B cell (primary cell): ENCODE results near the gene RPTOR. TPM values are rescaled to one million over a fixed set of nuclear protein-coding genes. Genes with fewer than 3 reads are reported as not detected.

Experiments used
- ATAC-seq: fragments of 200-7000 bp; cut with Tn5 transposase; one replicate; pipeline ENCODE4 v1.10.0; 2021; ENCODE audit warnings: low read depth, mild to moderate bottlenecking, moderate number of reproducible peaks, moderate library complexity
- CTCF ChIA-PET: fragments of 350-600 bp; sonication (Branson Sonifier 250); formaldehyde crosslinking; loops from one replicate; lab custom pipeline; 2021; ENCODE audit warnings: antibody characterized with exemption, inconsistent platforms; lab: Charles Lee
- POLR2A ChIA-PET: fragments of 350-600 bp; sonication (Branson Sonifier 250); formaldehyde crosslinking; loops from one replicate; lab custom pipeline; 2021; ENCODE audit warnings: antibody characterized with exemption; lab: Charles Lee
- DNase-seq: peaks from one replicate; pipeline ENCODE4 v3.0.0; 2013
- H2AFZ ChIP-seq: 2 replicates; pipeline ENCODE4 v1.6.1; 2012; ENCODE audit warnings: mild to moderate bottlenecking, low read depth, low read length; ENCODE audit not compliant: insufficient read depth, poor library complexity, severe bottlenecking
- H3K27ac ChIP-seq, 2 donors: 1 replicate in 1 of 2; 2 replicates in 1 of 2; pipeline ENCODE4 v1.5.1; 2012 to 2013; ENCODE audit warnings: low read length in 2 of 2, mild to moderate bottlenecking in 2 of 2, moderate library complexity in 1 of 2
- H3K27me3 ChIP-seq, 4 experiments: fragments of 200-600 bp in 1 of 4; sonication (generic) in 1 of 4; replicated peaks in 1 of 4; 1 replicate in 2 of 4; 2 replicates in 2 of 4; pipeline versions ENCODE4 v1.6.1 to v1.7.0; 2013 to 2016; ENCODE audit warnings: low read length in 3 of 4, mild to moderate bottlenecking in 2 of 4, mixed read lengths in 1 of 4, moderate library complexity in 1 of 4; ENCODE audit not compliant: insufficient read depth in 4 of 4, control insufficient read depth in 3 of 4; ENCODE audit errors: control extremely low read depth in 1 of 4
- H3K36me3 ChIP-seq, 2 experiments: replicated peaks in 1 of 2; 1 replicate in 1 of 2; 2 replicates in 1 of 2; pipeline versions ENCODE4 v1.6.1 to v1.7.1; 2013; ENCODE audit warnings: low read length in 1 of 2; ENCODE audit not compliant: insufficient read depth in 2 of 2, control insufficient read depth in 1 of 2; ENCODE audit errors: control extremely low read depth in 1 of 2, extremely low read depth in 1 of 2
- H3K4me1 ChIP-seq, 2 donors: fragments of 200-600 bp in 1 of 2; sonication (generic) in 1 of 2; 1 replicate in 1 of 2; 2 replicates in 1 of 2; pipeline versions ENCODE4 v1.5.1 to v1.6.1; 2013 to 2017; ENCODE audit warnings: low read length in 2 of 2; ENCODE audit not compliant: control insufficient read depth in 2 of 2, insufficient read depth in 2 of 2
- H3K4me2 ChIP-seq: replicated peaks from 2 replicates; pipeline ENCODE3; 2012; ENCODE audit warnings: mild to moderate bottlenecking, low read depth, low read length; ENCODE audit not compliant: poor library complexity, severe bottlenecking
- H3K4me3 ChIP-seq, 5 experiments: fragments of 200-600 bp in 1 of 5; sonication (generic) in 1 of 5; 1 replicate in 3 of 5; 2 replicates in 2 of 5; pipeline versions ENCODE4 v1.5.1 to v1.7.0; 2011 to 2016; ENCODE audit warnings: low read length in 4 of 5, mild to moderate bottlenecking in 4 of 5, low read depth in 2 of 5, control low read depth in 1 of 5, moderate library complexity in 1 of 5; ENCODE audit not compliant: insufficient read depth in 1 of 5; ENCODE audit errors: control extremely low read depth in 1 of 5, extremely low read depth in 1 of 5
- H3K79me2 ChIP-seq: fragments of 200-600 bp; sonication (generic); one replicate; pipeline ENCODE4 v1.6.0; 2016; ENCODE audit warnings: low read length; ENCODE audit not compliant: control insufficient read depth, insufficient read depth
- H3K9ac ChIP-seq: fragments of 200-600 bp; sonication (generic); 2 replicates; pipeline ENCODE4 v1.6.1; 2017; ENCODE audit warnings: mild to moderate bottlenecking, low read length, moderate library complexity
- H3K9me3 ChIP-seq, 3 donors: one replicate each; pipeline versions ENCODE4 v1.6.1 to v1.7.1; 2013; ENCODE audit warnings: low read length in 2 of 3; ENCODE audit not compliant: control insufficient read depth in 2 of 3, insufficient read depth in 1 of 3; ENCODE audit errors: control extremely low read depth in 1 of 3
- H4K20me1 ChIP-seq: 2 replicates; pipeline ENCODE4 v1.6.0; 2012; ENCODE audit warnings: mild to moderate bottlenecking, low read length; ENCODE audit not compliant: insufficient read depth, control insufficient read depth, poor library complexity, severe bottlenecking
- H3K27ac Mint-ChIP-seq: one replicate; pipeline ENCODE4 v1.8.0; 2021; ENCODE audit warnings: mixed read lengths
- H3K27me3 Mint-ChIP-seq: one replicate; pipeline ENCODE4 v1.8.0; 2021; ENCODE audit warnings: mixed read lengths
- H3K4me1 Mint-ChIP-seq: one replicate; pipeline ENCODE4 v1.8.0; 2021; ENCODE audit warnings: mixed read lengths
- H3K4me3 Mint-ChIP-seq: one replicate; pipeline ENCODE4 v1.8.0; 2021; ENCODE audit warnings: mixed read lengths
- H3K9me3 Mint-ChIP-seq: one replicate; pipeline ENCODE4 v1.8.0; 2022; ENCODE audit warnings: mixed read lengths; ENCODE audit not compliant: insufficient read depth
- EZH2 ChIP-seq: IDR thresholded peaks from 2 replicates; pipeline ENCODE4 v1.6.1; 2012; ENCODE audit warnings: borderline replicate concordance, low read depth, mild to moderate bottlenecking, moderate library complexity, low read length; ENCODE audit not compliant: insufficient read depth, poor library complexity, severe bottlenecking
- WGBS: methylation state at CpG from one replicate; pipeline ENCODE4 v1.1.5; 2013; ENCODE audit warnings: missing lambda C conversion rate; ENCODE audit not compliant: insufficient coverage; 5-methylcytosine and 5-hydroxymethylcytosine counted together
- intact Hi-C: fragments of 100-400 bp; cut with micrococcal nuclease; formaldehyde crosslinking; loops from one replicate; pipeline ENCODE4 v1.10.0; 2022
- polyA plus RNA-seq: library from polyadenylated mRNA; depleted of rRNA; stranded (reverse); fragments of >200 nt; gene quantifications from 2 replicates; pipeline ENCODE4 v1.2.3, GENCODE V29; 2012
- total RNA-seq, 2 donors: library from RNA; stranded (reverse); fragments of 120-200 nt in 1 of 2; gene quantifications; 1 replicate in 1 of 2; 2 replicates in 1 of 2; pipeline versions ENCODE4 v1.2.3 to v1.2.4, GENCODE V29; 2013 to 2022
- TF ChIP-seq, protein P1 (sequence below): fragments of 200-600 bp; IDR thresholded peaks from one replicate; pipeline ENCODE4 v1.8.0; 2022; ENCODE audit warnings: antibody characterized with exemption, mild to moderate bottlenecking

Gene RPTOR
- total and polyA plus RNA-seq, 2 donors (not counting 1 experiment from before 2014, with no cell fraction given), result 13.4 to 58.8 TPM

DNA sequence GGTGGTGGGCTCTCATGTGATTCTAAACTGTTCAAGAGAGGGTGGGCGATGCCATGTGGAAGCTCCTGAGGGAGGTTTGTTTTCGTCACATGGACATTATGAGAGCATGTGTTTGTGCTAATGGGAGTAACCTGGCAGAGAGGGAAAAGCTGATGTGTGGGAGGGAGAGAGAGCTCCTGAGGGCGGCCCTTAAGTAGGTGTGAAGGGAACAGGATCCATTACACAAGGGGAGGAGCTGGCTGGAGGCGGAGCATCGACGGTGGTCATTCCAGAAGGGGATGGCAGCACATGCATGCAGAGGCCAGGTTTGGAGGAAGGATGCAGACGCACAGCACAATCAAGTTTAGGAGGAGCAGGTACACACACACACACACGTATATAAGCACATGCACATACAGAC lies 197.5 kb downstream of the RPTOR start:
- POLR2A ChIA-PET, result no interaction called here
- Histone ChIP-seq H3K27ac (no peak overlapping the region), H4K20me1 (no peaks in the 10 kb centered on the region), H3K27me3 (no peaks in the 10 kb centered on the region), H3K79me2 (peaks cover 17% of the 10 kb centered on the region), H3K9ac (no peak overlapping the region), H3K9me3 (no peaks in the 10 kb centered on the region), H3K4me1 (peaks cover 28 to 33% of the 10 kb centered on the region in 2 donors), H2AFZ (no peak overlapping the region), H3K4me3 (no peak overlapping the region), H3K4me2 (no peak overlapping the region), H3K36me3 (no peaks in the 10 kb centered on the region)
- Mint-ChIP-seq H3K4me1 (peaks cover 37% of the 10 kb centered on the region), H3K9me3 (no peaks in the 10 kb centered on the region), H3K27ac (no peak overlapping the region), H3K4me3 (no peak overlapping the region), H3K27me3 (no peaks in the 10 kb centered on the region)
- intact Hi-C loops, result no loop called here
- CTCF ChIA-PET, result no interaction called here
- DNase-seq, result no peak
- ATAC-seq, result no peak
- TF ChIP-seq EZH2, result no peak
- TF ChIP-seq, protein P1, sequence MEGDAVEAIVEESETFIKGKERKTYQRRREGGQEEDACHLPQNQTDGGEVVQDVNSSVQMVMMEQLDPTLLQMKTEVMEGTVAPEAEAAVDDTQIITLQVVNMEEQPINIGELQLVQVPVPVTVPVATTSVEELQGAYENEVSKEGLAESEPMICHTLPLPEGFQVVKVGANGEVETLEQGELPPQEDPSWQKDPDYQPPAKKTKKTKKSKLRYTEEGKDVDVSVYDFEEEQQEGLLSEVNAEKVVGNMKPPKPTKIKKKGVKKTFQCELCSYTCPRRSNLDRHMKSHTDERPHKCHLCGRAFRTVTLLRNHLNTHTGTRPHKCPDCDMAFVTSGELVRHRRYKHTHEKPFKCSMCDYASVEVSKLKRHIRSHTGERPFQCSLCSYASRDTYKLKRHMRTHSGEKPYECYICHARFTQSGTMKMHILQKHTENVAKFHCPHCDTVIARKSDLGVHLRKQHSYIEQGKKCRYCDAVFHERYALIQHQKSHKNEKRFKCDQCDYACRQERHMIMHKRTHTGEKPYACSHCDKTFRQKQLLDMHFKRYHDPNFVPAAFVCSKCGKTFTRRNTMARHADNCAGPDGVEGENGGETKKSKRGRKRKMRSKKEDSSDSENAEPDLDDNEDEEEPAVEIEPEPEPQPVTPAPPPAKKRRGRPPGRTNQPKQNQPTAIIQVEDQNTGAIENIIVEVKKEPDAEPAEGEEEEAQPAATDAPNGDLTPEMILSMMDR, result no peak
- 98% methylated on average over 8 of the region's 8 CpGs for WGBS

DNA sequence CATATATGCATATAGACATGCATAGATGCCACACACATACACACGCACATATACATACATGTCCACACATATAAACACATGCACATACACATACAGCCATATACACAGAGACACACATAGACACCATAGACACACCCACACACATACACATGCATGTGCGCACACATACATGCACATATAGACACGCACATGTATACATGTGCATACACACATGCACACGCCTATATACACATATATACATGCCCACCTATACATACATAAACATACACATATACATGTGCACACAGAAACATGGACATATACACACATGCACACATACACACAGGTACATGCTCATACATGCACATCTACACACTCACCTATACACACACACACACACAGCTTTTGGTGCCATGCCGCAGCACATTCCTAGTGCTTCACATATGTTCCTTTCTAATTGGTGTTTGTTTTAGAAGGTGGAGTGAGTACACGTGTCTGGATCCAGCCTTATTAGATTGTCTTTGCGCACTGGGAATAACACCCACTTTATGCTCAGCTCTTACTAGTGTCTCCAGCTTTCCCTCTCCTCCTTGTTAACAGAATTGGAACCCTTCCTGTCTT lies 198.0 kb downstream of the RPTOR start:
- no peaks in the 10 kb centered on the region for H3K9me3 Mint-ChIP-seq
- no peaks in the 10 kb centered on the region for H3K27me3 ChIP-seq
- TF ChIP-seq, protein P1, result no peak
- TF ChIP-seq EZH2, result no peak
- no peaks in the 10 kb centered on the region for H3K27me3 Mint-ChIP-seq
- peaks cover 22 to 27% of the 10 kb centered on the region in 2 donors for H3K4me1 ChIP-seq
- no peaks in the 10 kb centered on the region for H3K9me3 ChIP-seq
- ChIA-PET POLR2A (no interaction called here), CTCF (no interaction called here)
- H2AFZ ChIP-seq, result no peak overlapping the region
- H4K20me1 ChIP-seq, result no peaks in the 10 kb centered on the region
- H3K36me3 ChIP-seq, result no peaks in the 10 kb centered on the region
- no peak overlapping the region for H3K27ac Mint-ChIP-seq
- peaks cover 17% of the 10 kb centered on the region for H3K79me2 ChIP-seq
- no peak overlapping the region for H3K4me3 Mint-ChIP-seq
- H3K4me1 Mint-ChIP-seq, result peaks cover 31% of the 10 kb centered on the region
- H3K4me3 ChIP-seq, result no peak overlapping the region
- no peak for ATAC-seq
- 71% methylated on average over 5 of the region's 7 CpGs for WGBS
- DNase-seq, result no peak
- intact Hi-C loops, result no loop called here
- H3K27ac ChIP-seq, result no peak overlapping the region
- H3K4me2 ChIP-seq, result no peak overlapping the region
- H3K9ac ChIP-seq, result no peak overlapping the region
